ENCODE results near the gene APOBEC3A.
A peak's percentile ranks its signal among the peaks of the same experiment; 100 is the strongest.

Gene APOBEC3A

GRCh38 chr22:38957046-38957770 lies at the start of gene APOBEC3A:
APOBEC3A (plus strand) TSS chr22:38957609; CDS start chr22:38957692, 83 bp downstream.
- peak; percentile 72 for DNase-seq

- no peak for DNase-seq
These were observed 49.6 kb upstream of the APOBEC3A start for GRCh38 chr22:38907767-38908166.

GRCh38 chr22:38911434-38911833 lies 46.0 kb upstream of the APOBEC3A start:
- no peak for DNase-seq

- DNase-seq: no peak
These were observed 37.7 kb upstream of the APOBEC3A start for GRCh38 chr22:38919631-38920190.

- no peak for DNase-seq
These were observed 36.3 kb upstream of the APOBEC3A start for GRCh38 chr22:38921120-38921519.

GRCh38 chr22:38921806-38922205 lies 35.6 kb upstream of the APOBEC3A start:
- no peak for DNase-seq

- DNase-seq: no peak
These were observed 33.7 kb upstream of the APOBEC3A start for GRCh38 chr22:38923463-38924346.

- no peak for DNase-seq
These were observed 33.0 kb upstream of the APOBEC3A start for GRCh38 chr22:38924347-38924952.

- no peak for DNase-seq
These were observed 31.8 kb upstream of the APOBEC3A start for GRCh38 chr22:38925571-38926041.

- peak; percentile 62 for DNase-seq
These were observed 30.2 kb upstream of the APOBEC3A start for GRCh38 chr22:38927033-38927781.

- no peak for DNase-seq
These were observed 26.9 kb upstream of the APOBEC3A start for GRCh38 chr22:38930512-38930911.

- DNase-seq: no peak
These were observed 22.4 kb upstream of the APOBEC3A start for GRCh38 chr22:38935023-38935422.

GRCh38 chr22:38935616-38936015 lies 21.8 kb upstream of the APOBEC3A start:
- DNase-seq: no peak

- no peak for DNase-seq
These were observed 20.8 kb upstream of the APOBEC3A start for GRCh38 chr22:38936562-38936961.

- DNase-seq: no peak
These were observed 20.4 kb upstream of the APOBEC3A start for GRCh38 chr22:38937036-38937435.

GRCh38 chr22:38937541-38937940 lies 19.9 kb upstream of the APOBEC3A start:
- no peak for DNase-seq

GRCh38 chr22:38938221-38938620 lies 19.2 kb upstream of the APOBEC3A start:
- no peak for DNase-seq

GRCh38 chr22:38938925-38939324 lies 18.5 kb upstream of the APOBEC3A start:
- no peak for DNase-seq

- no peak for DNase-seq
These were observed 16.5 kb upstream of the APOBEC3A start for GRCh38 chr22:38940811-38941384.

- peak; percentile 76 for DNase-seq
These were observed 15.9 kb upstream of the APOBEC3A start for GRCh38 chr22:38941488-38941987.

GRCh38 chr22:38942702-38943101 lies 14.7 kb upstream of the APOBEC3A start:
- no peak for DNase-seq

- no peak for DNase-seq
These were observed 14.2 kb upstream of the APOBEC3A start for GRCh38 chr22:38943201-38943600.

Data from CD4-positive, alpha-beta T cell treated with Interferon gamma for 1 hour (primary cell).